ENCODE data around the gene GRIN2D.
"Not testable (repeated sequence)": the region's sequence is repeated elsewhere in the genome, so short reads cannot be mapped to it uniquely, and the experiment has no call there.

The GRIN2D gene

DNA sequence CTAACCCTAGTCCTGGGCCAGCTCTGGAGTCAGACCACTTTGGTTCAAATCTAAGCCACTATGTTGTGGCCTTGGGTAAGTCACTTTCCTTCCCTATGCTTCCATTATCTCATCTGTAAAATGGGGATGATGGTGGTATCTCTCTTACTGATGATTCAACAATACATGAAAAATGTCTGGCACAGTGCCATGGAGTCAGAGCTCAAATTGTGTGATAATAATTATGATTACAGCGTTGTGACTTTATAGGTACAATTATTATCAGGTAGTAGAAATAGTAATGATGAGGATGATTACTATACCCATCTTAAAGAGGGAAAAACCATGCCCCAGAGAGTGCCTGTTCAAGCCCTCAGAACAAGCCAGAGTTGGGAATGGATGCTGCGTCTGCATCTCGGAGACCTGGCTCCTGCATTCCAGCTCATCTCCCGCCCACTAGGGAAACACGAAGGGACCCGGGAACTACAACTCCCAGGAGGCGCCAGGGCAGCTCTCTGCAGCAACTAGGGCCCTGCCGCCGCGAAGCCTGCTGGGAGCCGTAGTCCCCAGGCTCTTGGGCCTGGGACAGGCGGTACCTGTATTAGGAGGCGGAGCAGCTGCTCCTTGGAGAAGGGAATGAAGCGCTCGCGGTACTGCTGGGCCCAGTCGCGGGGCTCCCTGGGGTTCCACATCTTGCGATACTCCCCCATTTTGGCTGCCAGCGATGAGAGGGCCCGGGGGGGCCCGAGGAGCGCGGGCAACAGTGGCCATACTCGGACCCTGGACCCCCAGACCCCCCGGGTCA is 30.6 kb upstream of the GRIN2D start:
- Histone ChIP-seq H3K9ac (ENCODE audit: low read length) (peak overlapping the region; percentile 91), H3K36me3 (ENCODE audit: control insufficient read depth, insufficient read depth, low read length) (no peaks in the 10 kb centered on the region), H3K4me1 (ENCODE audit: control insufficient read depth, insufficient read depth, low read length) (peaks cover 19% of the 10 kb centered on the region), H3K9me3 (ENCODE audit: control insufficient read depth, low read length) (no peaks in the 10 kb centered on the region), H3K27me3 (ENCODE audit: control insufficient read depth, insufficient read depth, low read length) (no peaks in the 10 kb centered on the region), H3K4me3 (ENCODE audit: low read length) (peak overlapping the region; percentile 70)

- Histone ChIP-seq H3K36me3 (ENCODE audit: control insufficient read depth, insufficient read depth, low read length) (no peaks in the 10 kb centered on the region), H3K4me3 (ENCODE audit: low read length) (peak overlapping the region; percentile 70), H3K9ac (ENCODE audit: low read length) (peak overlapping the region; percentile 91), H3K27me3 (ENCODE audit: control insufficient read depth, insufficient read depth, low read length) (no peaks in the 10 kb centered on the region), H3K4me1 (ENCODE audit: control insufficient read depth, insufficient read depth, low read length) (peaks cover 20% of the 10 kb centered on the region), H3K9me3 (ENCODE audit: control insufficient read depth, low read length) (no peaks in the 10 kb centered on the region)
These were observed 30.0 kb upstream of the GRIN2D start for GRCh38 chr19:48363500-48363809.

GRCh38 chr19:48363810-48364597 is 29.5 kb upstream of the GRIN2D start, which contains the start of the genes SYNGR4 and TMEM143:
Gene SYNGR4 (plus strand): TSS chr19:48364367. CDS start chr19:48365843, 1,476 bp downstream.
Gene TMEM143 (minus strand): TSS chr19:48363940. CDS start chr19:48363920, 20 bp downstream.
- Histone ChIP-seq H3K4me1 (ENCODE audit: control insufficient read depth, insufficient read depth, low read length) (peaks cover 25% of the 10 kb centered on the region), H3K27me3 (ENCODE audit: control insufficient read depth, insufficient read depth, low read length) (no peaks in the 10 kb centered on the region), H3K9me3 (ENCODE audit: control insufficient read depth, low read length) (no peaks in the 10 kb centered on the region), H3K9ac (ENCODE audit: low read length) (peak within 1 kb of the TSS; percentile 91), H3K36me3 (ENCODE audit: control insufficient read depth, insufficient read depth, low read length) (no peaks in the 10 kb centered on the region), H3K4me3 (ENCODE audit: low read length) (peak within 1 kb of the TSS; percentile 70)

- H3K9me3 ChIP-seq (ENCODE audit: control insufficient read depth, low read length): no peaks in the 10 kb centered on the region
- no peaks in the 10 kb centered on the region for H3K36me3 ChIP-seq (ENCODE audit: control insufficient read depth, insufficient read depth, low read length)
- H3K4me3 ChIP-seq (ENCODE audit: low read length): peak overlapping the region; percentile 41
- no peaks in the 10 kb centered on the region for H3K27me3 ChIP-seq (ENCODE audit: control insufficient read depth, insufficient read depth, low read length)
- peaks cover 29% of the 10 kb centered on the region for H3K4me1 ChIP-seq (ENCODE audit: control insufficient read depth, insufficient read depth, low read length)
- H3K9ac ChIP-seq (ENCODE audit: low read length): peak overlapping the region; percentile 68
These were observed 28.7 kb upstream of the GRIN2D start for GRCh38 chr19:48364598-48365348.

- no peaks in the 10 kb centered on the region for H3K27me3 ChIP-seq (ENCODE audit: control insufficient read depth, insufficient read depth, low read length)
- peaks cover 29% of the 10 kb centered on the region for H3K4me1 ChIP-seq (ENCODE audit: control insufficient read depth, insufficient read depth, low read length)
- no peaks in the 10 kb centered on the region for H3K36me3 ChIP-seq (ENCODE audit: control insufficient read depth, insufficient read depth, low read length)
- no peak overlapping the region for H3K9ac ChIP-seq (ENCODE audit: low read length)
- no peaks in the 10 kb centered on the region for H3K9me3 ChIP-seq (ENCODE audit: control insufficient read depth, low read length)
- no peak overlapping the region for H3K4me3 ChIP-seq (ENCODE audit: low read length)
These were observed 27.9 kb upstream of the GRIN2D start for GRCh38 chr19:48365602-48366001.

GRCh38 chr19:48367855-48368254 is 25.6 kb upstream of the GRIN2D start:
- Histone ChIP-seq H3K4me3 (ENCODE audit: low read length) (no peak overlapping the region), H3K9me3 (ENCODE audit: control insufficient read depth, low read length) (no peaks in the 10 kb centered on the region), H3K36me3 (ENCODE audit: control insufficient read depth, insufficient read depth, low read length) (no peaks in the 10 kb centered on the region), H3K27me3 (ENCODE audit: control insufficient read depth, insufficient read depth, low read length) (no peaks in the 10 kb centered on the region), H3K9ac (ENCODE audit: low read length) (no peak overlapping the region), H3K4me1 (ENCODE audit: control insufficient read depth, insufficient read depth, low read length) (peaks cover 25% of the 10 kb centered on the region)

GRCh38 chr19:48368936-48369335 is 24.5 kb upstream of the GRIN2D start:
- Histone ChIP-seq H3K36me3 (ENCODE audit: control insufficient read depth, insufficient read depth, low read length) (no peaks in the 10 kb centered on the region), H3K4me1 (ENCODE audit: control insufficient read depth, insufficient read depth, low read length) (peaks cover 16% of the 10 kb centered on the region), H3K27me3 (ENCODE audit: control insufficient read depth, insufficient read depth, low read length) (no peaks in the 10 kb centered on the region), H3K4me3 (ENCODE audit: low read length) (no peak overlapping the region), H3K9me3 (ENCODE audit: control insufficient read depth, low read length) (no peaks in the 10 kb centered on the region), H3K9ac (ENCODE audit: low read length) (no peak overlapping the region)

DNA sequence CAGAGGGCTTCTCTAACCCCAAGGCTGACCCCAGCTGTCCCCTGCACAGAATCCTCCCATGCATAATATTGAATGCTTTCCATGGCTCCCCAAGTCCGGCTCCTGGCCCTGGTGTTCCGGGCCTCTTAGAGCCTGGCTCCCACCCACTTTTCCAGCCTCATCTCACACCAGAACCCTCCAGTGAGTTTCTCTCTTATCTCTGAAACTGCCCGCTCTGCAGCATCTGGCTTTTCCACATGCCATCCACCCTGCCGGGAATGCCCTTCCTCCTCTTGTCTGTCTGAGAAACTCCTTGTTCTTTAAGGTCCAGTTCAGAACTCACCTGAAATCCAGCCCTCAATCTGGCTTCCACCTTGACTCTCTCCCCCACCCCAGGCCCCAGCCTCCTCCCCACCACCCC is 22.5 kb upstream of the GRIN2D start:
- Histone ChIP-seq H3K9ac (ENCODE audit: low read length) (no peak overlapping the region), H3K4me1 (ENCODE audit: control insufficient read depth, insufficient read depth, low read length) (peaks cover 10% of the 10 kb centered on the region), H3K36me3 (ENCODE audit: control insufficient read depth, insufficient read depth, low read length) (no peaks in the 10 kb centered on the region), H3K27me3 (ENCODE audit: control insufficient read depth, insufficient read depth, low read length) (no peaks in the 10 kb centered on the region), H3K4me3 (ENCODE audit: low read length) (no peak overlapping the region), H3K9me3 (ENCODE audit: control insufficient read depth, low read length) (no peaks in the 10 kb centered on the region)

DNA sequence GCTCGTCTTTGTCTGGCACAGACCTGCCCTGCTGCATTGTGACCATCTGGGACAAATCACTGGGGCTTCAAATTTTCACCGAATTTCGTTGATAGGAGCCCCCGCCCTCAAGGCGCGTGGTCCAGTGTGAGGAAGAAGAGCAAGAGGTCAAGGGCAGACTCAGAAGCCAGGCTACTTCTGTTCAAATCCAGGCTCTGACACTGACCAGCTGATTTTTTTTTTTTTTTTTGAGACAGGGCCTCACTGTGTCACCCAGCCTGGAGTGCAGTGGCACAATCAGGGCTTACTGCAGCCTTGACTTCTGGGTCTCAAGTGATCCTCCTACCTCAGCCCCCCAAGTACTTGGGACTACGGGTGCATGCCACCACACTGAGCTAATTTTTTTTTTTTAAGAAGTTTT is 22.1 kb upstream of the GRIN2D start:
- H3K36me3 ChIP-seq (ENCODE audit: control insufficient read depth, insufficient read depth, low read length): no peaks in the 10 kb centered on the region
- no peak overlapping the region for H3K4me3 ChIP-seq (ENCODE audit: low read length)
- H3K9ac ChIP-seq (ENCODE audit: low read length): no peak overlapping the region
- peaks cover 10% of the 10 kb centered on the region for H3K4me1 ChIP-seq (ENCODE audit: control insufficient read depth, insufficient read depth, low read length)
- H3K27me3 ChIP-seq (ENCODE audit: control insufficient read depth, insufficient read depth, low read length): no peaks in the 10 kb centered on the region
- no peaks in the 10 kb centered on the region for H3K9me3 ChIP-seq (ENCODE audit: control insufficient read depth, low read length)

- not testable (repeated sequence) for H3K36me3 ChIP-seq (ENCODE audit: control insufficient read depth, insufficient read depth, low read length); H3K4me1 ChIP-seq (ENCODE audit: control insufficient read depth, insufficient read depth, low read length); H3K4me3 ChIP-seq (ENCODE audit: low read length); H3K9ac ChIP-seq (ENCODE audit: low read length); H3K27me3 ChIP-seq (ENCODE audit: control insufficient read depth, insufficient read depth, low read length); H3K9me3 ChIP-seq (ENCODE audit: control insufficient read depth, low read length)
These were observed 21.7 kb upstream of the GRIN2D start for GRCh38 chr19:48371771-48372170.

DNA sequence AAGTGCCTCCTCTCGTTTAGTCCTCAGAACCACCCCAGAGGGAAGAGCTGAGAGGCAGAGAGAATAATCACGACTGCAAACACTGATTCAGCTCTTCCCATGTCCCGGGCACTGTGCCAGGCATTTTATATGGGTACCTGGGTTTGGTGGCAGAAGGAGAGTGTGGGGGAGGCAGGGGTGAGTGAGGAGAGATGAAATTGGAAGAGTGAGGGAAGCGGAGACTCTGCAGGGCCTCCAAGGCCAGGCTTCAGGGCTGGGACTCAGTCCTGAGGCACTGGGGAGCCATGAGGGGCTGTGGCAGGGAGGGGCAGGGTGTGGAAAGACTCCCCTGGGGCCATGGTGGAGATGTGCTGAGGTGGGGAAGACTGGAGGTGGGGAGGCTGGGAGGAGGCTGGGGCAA is 20.6 kb upstream of the GRIN2D start:
- Histone ChIP-seq H3K4me3 (ENCODE audit: low read length) (no peak overlapping the region), H3K9ac (ENCODE audit: low read length) (no peak overlapping the region), H3K36me3 (ENCODE audit: control insufficient read depth, insufficient read depth, low read length) (no peaks in the 10 kb centered on the region), H3K9me3 (ENCODE audit: control insufficient read depth, low read length) (no peaks in the 10 kb centered on the region), H3K4me1 (ENCODE audit: control insufficient read depth, insufficient read depth, low read length) (peaks cover 10% of the 10 kb centered on the region), H3K27me3 (ENCODE audit: control insufficient read depth, insufficient read depth, low read length) (no peaks in the 10 kb centered on the region)

DNA sequence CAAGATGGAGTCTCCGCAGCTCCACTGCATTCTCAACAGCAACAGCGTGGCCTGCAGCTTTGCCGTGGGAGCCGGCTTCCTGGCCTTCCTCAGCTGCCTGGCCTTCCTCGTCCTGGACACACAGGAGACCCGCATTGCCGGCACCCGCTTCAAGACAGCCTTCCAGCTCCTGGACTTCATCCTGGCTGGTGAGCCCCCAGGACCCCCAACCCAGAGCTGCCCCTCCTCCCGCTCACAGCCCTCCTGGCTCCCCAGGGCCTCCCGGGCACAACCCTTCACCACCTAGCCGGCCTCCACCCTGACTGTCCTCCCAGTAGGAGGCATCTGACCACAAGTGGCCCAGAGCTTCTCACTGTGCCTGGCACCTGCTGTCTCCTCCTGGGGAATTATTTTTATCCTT is 19.9 kb upstream of the GRIN2D start:
- Histone ChIP-seq H3K27me3 (ENCODE audit: control insufficient read depth, insufficient read depth, low read length) (no peaks in the 10 kb centered on the region), H3K36me3 (ENCODE audit: control insufficient read depth, insufficient read depth, low read length) (no peaks in the 10 kb centered on the region), H3K9ac (ENCODE audit: low read length) (no peak overlapping the region), H3K9me3 (ENCODE audit: control insufficient read depth, low read length) (no peaks in the 10 kb centered on the region), H3K4me3 (ENCODE audit: low read length) (no peak overlapping the region), H3K4me1 (ENCODE audit: control insufficient read depth, insufficient read depth, low read length) (peaks cover 8% of the 10 kb centered on the region)

All from mucosa of stomach (tissue), 1 donor.